WTC11 (cell line): Measurements from ENCODE around the gene PLCB3. TPM values are rescaled to one million over a fixed set of nuclear protein-coding genes. Genes with fewer than 3 reads are reported as not detected.

Experiments used
- ATAC-seq: fragments of 200-7000 bp; cut with Tn5 transposase; 2 replicates; pipeline ENCODE4 v1.10.0; 2021; ENCODE audit warnings: mild to moderate bottlenecking, moderate library complexity
- CTCF ChIA-PET: fragments of 300-600 bp; sonication (Branson Sonifier 250); formaldehyde crosslinking; loops from one replicate; lab custom pipeline; 2021; ENCODE audit warnings: antibody characterized with exemption; lab: Charles Lee
- POLR2A ChIA-PET: fragments of 350-600 bp; sonication (Branson Sonifier 250); formaldehyde crosslinking; loops from one replicate; lab custom pipeline; 2021; ENCODE audit warnings: antibody characterized with exemption; lab: Charles Lee
- DNase-seq: peaks from one replicate; pipeline ENCODE4 v3.0.0; 2021; ENCODE audit warnings: low spot score
- H3K27ac Mint-ChIP-seq: 2 replicates; pipeline ENCODE4 v1.8.0; 2021; ENCODE audit warnings: mixed read lengths
- H3K27me3 Mint-ChIP-seq: 2 replicates; pipeline ENCODE4 v1.8.0; 2021; ENCODE audit warnings: low read depth, mild to moderate bottlenecking, moderate library complexity, mixed read lengths
- H3K36me3 Mint-ChIP-seq: 2 replicates; pipeline ENCODE4 v1.8.0; 2021; ENCODE audit warnings: mixed read lengths
- H3K4me1 Mint-ChIP-seq: 2 replicates; pipeline ENCODE4 v1.8.0; 2022; ENCODE audit warnings: mixed read lengths
- H3K4me3 Mint-ChIP-seq: 2 replicates; pipeline ENCODE4 v1.8.0; 2021; ENCODE audit warnings: mild to moderate bottlenecking, moderate library complexity, mixed read lengths
- H3K9me3 Mint-ChIP-seq: 2 replicates; pipeline ENCODE4 v1.8.0; 2021; ENCODE audit warnings: mixed read lengths
- ARID4B ChIP-seq: sonication (generic); formaldehyde crosslinking; IDR thresholded peaks from 2 replicates; pipeline ENCODE4 v1.8.0; 2023; ENCODE audit warnings: missing genetic modification reagents, mild to moderate bottlenecking, borderline replicate concordance
- ATF1 ChIP-seq: sonication (generic); formaldehyde crosslinking; IDR thresholded peaks from 2 replicates; pipeline ENCODE4 v1.8.1; 2023; ENCODE audit warnings: mild to moderate bottlenecking, moderate library complexity, missing genetic modification reagents
- ATF2 ChIP-seq: sonication (generic); formaldehyde crosslinking; IDR thresholded peaks from 2 replicates; pipeline ENCODE4 v1.8.1; 2022; ENCODE audit warnings: low read depth, missing genetic modification reagents, borderline replicate concordance
- ATF3 ChIP-seq: sonication (generic); formaldehyde crosslinking; conservative IDR thresholded peaks from 2 replicates; pipeline ENCODE4 v1.8.1; 2022; ENCODE audit warnings: mild to moderate bottlenecking, missing genetic modification reagents
- CREB1 ChIP-seq: sonication (generic); formaldehyde crosslinking; IDR thresholded peaks from 2 replicates; pipeline ENCODE4 v1.8.0; 2023; ENCODE audit warnings: mild to moderate bottlenecking, missing genetic modification reagents
- CTCF ChIP-seq: fragments of 200-600 bp; IDR thresholded peaks from 2 replicates; pipeline ENCODE4 v1.8.0; 2022; ENCODE audit warnings: antibody characterized with exemption
- EMX1 ChIP-seq: fragments of 250-450 bp; sonication (Bioruptor Pico); IDR thresholded peaks from 2 replicates; pipeline ENCODE4 v1.8.0; 2021; ENCODE audit warnings: mild to moderate bottlenecking
- FOXJ3 ChIP-seq: sonication (generic); formaldehyde crosslinking; IDR thresholded peaks from 2 replicates; pipeline ENCODE4 v1.9.0; 2021; ENCODE audit warnings: missing genetic modification reagents, mild to moderate bottlenecking, borderline replicate concordance
- GABPB1 ChIP-seq: sonication (generic); formaldehyde crosslinking; IDR thresholded peaks from 2 replicates; pipeline ENCODE4 v1.8.1; 2023; ENCODE audit warnings: mild to moderate bottlenecking, missing genetic modification reagents
- GRHL2 ChIP-seq: fragments of 250-450 bp; sonication (Bioruptor Pico); IDR thresholded peaks from 2 replicates; pipeline ENCODE4 v1.8.0; 2022; ENCODE audit warnings: mild to moderate bottlenecking, moderate library complexity; ENCODE audit not compliant: insufficient replicate concordance, severe bottlenecking
- HMGA2 ChIP-seq: fragments of 250-450 bp; sonication (Bioruptor Pico); IDR thresholded peaks from 2 replicates; pipeline ENCODE4 v1.4.0; 2021; ENCODE audit warnings: mild to moderate bottlenecking, moderate library complexity
- JAZF1 ChIP-seq: fragments of 250-450 bp; sonication (Bioruptor Pico); IDR thresholded peaks from 2 replicates; pipeline ENCODE4 v1.9.0; 2021; ENCODE audit warnings: moderate library complexity, mild to moderate bottlenecking, inconsistent platforms
- JUN ChIP-seq: sonication (generic); formaldehyde crosslinking; IDR thresholded peaks from 2 replicates; pipeline ENCODE4 v1.8.0; 2023; ENCODE audit warnings: mild to moderate bottlenecking, missing genetic modification reagents
- MAX ChIP-seq: sonication (generic); formaldehyde crosslinking; IDR thresholded peaks from 2 replicates; pipeline ENCODE4 v1.8.0; 2022; ENCODE audit warnings: mild to moderate bottlenecking, missing genetic modification reagents
- MXD4 ChIP-seq: fragments of 250-450 bp; sonication (Bioruptor Pico); IDR thresholded peaks from 2 replicates; pipeline ENCODE4 v1.8.0; 2021; ENCODE audit warnings: mild to moderate bottlenecking, moderate library complexity, borderline replicate concordance
- NR1H2 ChIP-seq: sonication (generic); formaldehyde crosslinking; IDR thresholded peaks from 2 replicates; pipeline ENCODE4 v1.9.0; 2021; ENCODE audit warnings: mild to moderate bottlenecking, moderate library complexity, missing genetic modification reagents
- PRRX2 ChIP-seq: fragments of 250-450 bp; sonication (Bioruptor Pico); IDR thresholded peaks from 2 replicates; pipeline ENCODE4 v1.8.0; 2021; ENCODE audit warnings: mild to moderate bottlenecking
- SP1 ChIP-seq: sonication (generic); formaldehyde crosslinking; conservative IDR thresholded peaks from 2 replicates; pipeline ENCODE4 v1.8.1; 2022; ENCODE audit warnings: missing genetic modification reagents
- ZBTB43 ChIP-seq: sonication (generic); formaldehyde crosslinking; IDR thresholded peaks from 2 replicates; pipeline ENCODE4 v1.8.1; 2023; ENCODE audit warnings: mild to moderate bottlenecking, missing genetic modification reagents
- ZNF416 ChIP-seq: fragments of 250-450 bp; sonication (Bioruptor Pico); IDR thresholded peaks from 2 replicates; pipeline ENCODE4 v1.9.0; 2021; ENCODE audit warnings: mild to moderate bottlenecking, inconsistent platforms
- total RNA-seq: library from RNA; stranded (reverse); gene quantifications from 3 replicates; pipeline ENCODE4 v1.2.3, GENCODE V29; 2021

PLCB3 gene
- total RNA-seq, 1 experiment from 2014 or later = 97.4 TPM

GRCh38 chr11:64204464-64204989 is 46.8 kb upstream of the PLCB3 start:
- Mint-ChIP-seq H3K4me3 (no peak overlapping the region), H3K36me3 (peaks cover 49% of the 10 kb centered on the region), H3K27ac (peak overlapping the region; percentile 88), H3K9me3 (no peaks in the 10 kb centered on the region), H3K4me1 (peaks cover 6% of the 10 kb centered on the region), H3K27me3 (no peaks in the 10 kb centered on the region)
- peak; percentile 88 for ATAC-seq
- ChIA-PET CTCF (interaction anchor here (0.6 to 5.4 kb wide), 46 partner anchors 10 to 285 kb away, joined by 3 to 76 read pairs (median 5); partner anchors contain the start of genes BAD, FKBP2, NUDT22 and PLCB3), POLR2A (interaction anchor here (0.9 to 1.1 kb wide), 3 partner anchors 13 to 37 kb away, joined by 3 read pairs; partner anchors contain the start of gene FKBP2)
- DNase-seq = peak; percentile 82
- TF ChIP-seq MXD4 = no peak
- peak; percentile 31; the same call in 1 of the 2 replicates for TF ChIP-seq CTCF

- ATAC-seq = no peak
- ChIA-PET POLR2A (interaction anchor here (0.6 to 1.5 kb wide), 4 partner anchors 13 to 36 kb away, joined by 3 to 4 read pairs (median 3); partner anchors contain the start of genes NUDT22 and TRPT1), CTCF (interaction anchor here (0.8 to 5.4 kb wide), 9 partner anchors 10 to 243 kb away, joined by 3 to 76 read pairs (median 5); partner anchors contain the start of genes FKBP2, NUDT22, PLCB3 and STIP1)
- Mint-ChIP-seq H3K4me3 (no peak within 1 kb of the TSS), H3K27me3 (no peaks in the 10 kb centered on the region), H3K9me3 (no peaks in the 10 kb centered on the region), H3K27ac (no peak within 1 kb of the TSS), H3K36me3 (peaks cover 30% of the 10 kb centered on the region), H3K4me1 (peaks cover 6% of the 10 kb centered on the region)
- no peak for DNase-seq
- TF ChIP-seq CREB1 (no peak), JUN (CRISPR knock-in tag) (no peak), ZBTB43 (no peak), GABPB1 (no peak), ATF2 (no peak), EMX1 (no peak), FOXJ3 (CRISPR knock-in tag) (no peak), PRRX2 (CRISPR knock-in tag) (no peak)
Observed at GRCh38 chr11:64206457-64207255, 44.7 kb upstream of the PLCB3 start, which contains the start of gene FERMT3. Gene FERMT3, plus strand, starts transcription at chr11:64206721. Its CDS starts 644 bp downstream, at chr11:64207365.

- ATAC-seq (no peak), DNase-seq (no peak)
- no peak overlapping the region for H3K4me3 Mint-ChIP-seq
- CTCF ChIA-PET = interaction anchor here (0.6 to 5.4 kb wide), 10 partner anchors 9 to 556 kb away, joined by 3 to 76 read pairs (median 5); partner anchors contain the start of genes FLRT1, NUDT22, PLCB3 and STIP1
- peaks cover 6% of the 10 kb centered on the region for H3K4me1 Mint-ChIP-seq
- H3K9me3 Mint-ChIP-seq = no peaks in the 10 kb centered on the region
- POLR2A ChIA-PET = interaction anchor here (1.5 kb wide), 1 partner anchor 12 kb away, joined by 4 read pairs; no protein-coding TSS in a partner anchor
- no peaks in the 10 kb centered on the region for H3K27me3 Mint-ChIP-seq
- peaks cover 25% of the 10 kb centered on the region for H3K36me3 Mint-ChIP-seq
- H3K27ac Mint-ChIP-seq = no peak overlapping the region
- TF ChIP-seq ATF3 (no peak), NR1H2 (CRISPR knock-in tag) (no peak), ATF1 (CRISPR knock-in tag) (no peak), HMGA2 (CRISPR knock-in tag) (no peak), GRHL2 (CRISPR knock-in tag) (no peak), ZNF416 (CRISPR knock-in tag) (no peak), MAX (CRISPR knock-in tag) (no peak), ARID4B (CRISPR knock-in tag) (no peak), EMX1 (no peak), JAZF1 (CRISPR knock-in tag) (no peak), SP1 (CRISPR knock-in tag) (no peak)
Observed at GRCh38 chr11:64207256-64208085, 43.9 kb upstream of the PLCB3 start.
